GM12801 (cell line): Measurements from ENCODE around the gene ATP6V1G3.

ENCODE experiments used
- TF ChIP-seq, protein P1 (sequence below): IDR thresholded peaks from one replicate; pipeline ENCODE4 v1.5.1; 2011; ENCODE audit warnings: control low read depth; ENCODE audit not compliant: insufficient read length; ENCODE audit errors: extremely low read depth

The ATP6V1G3 gene

GRCh38 chr1:198483645-198484044 lies 56.8 kb downstream of the ATP6V1G3 start:
- TF ChIP-seq, protein P1, sequence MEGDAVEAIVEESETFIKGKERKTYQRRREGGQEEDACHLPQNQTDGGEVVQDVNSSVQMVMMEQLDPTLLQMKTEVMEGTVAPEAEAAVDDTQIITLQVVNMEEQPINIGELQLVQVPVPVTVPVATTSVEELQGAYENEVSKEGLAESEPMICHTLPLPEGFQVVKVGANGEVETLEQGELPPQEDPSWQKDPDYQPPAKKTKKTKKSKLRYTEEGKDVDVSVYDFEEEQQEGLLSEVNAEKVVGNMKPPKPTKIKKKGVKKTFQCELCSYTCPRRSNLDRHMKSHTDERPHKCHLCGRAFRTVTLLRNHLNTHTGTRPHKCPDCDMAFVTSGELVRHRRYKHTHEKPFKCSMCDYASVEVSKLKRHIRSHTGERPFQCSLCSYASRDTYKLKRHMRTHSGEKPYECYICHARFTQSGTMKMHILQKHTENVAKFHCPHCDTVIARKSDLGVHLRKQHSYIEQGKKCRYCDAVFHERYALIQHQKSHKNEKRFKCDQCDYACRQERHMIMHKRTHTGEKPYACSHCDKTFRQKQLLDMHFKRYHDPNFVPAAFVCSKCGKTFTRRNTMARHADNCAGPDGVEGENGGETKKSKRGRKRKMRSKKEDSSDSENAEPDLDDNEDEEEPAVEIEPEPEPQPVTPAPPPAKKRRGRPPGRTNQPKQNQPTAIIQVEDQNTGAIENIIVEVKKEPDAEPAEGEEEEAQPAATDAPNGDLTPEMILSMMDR, result no peak

DNA sequence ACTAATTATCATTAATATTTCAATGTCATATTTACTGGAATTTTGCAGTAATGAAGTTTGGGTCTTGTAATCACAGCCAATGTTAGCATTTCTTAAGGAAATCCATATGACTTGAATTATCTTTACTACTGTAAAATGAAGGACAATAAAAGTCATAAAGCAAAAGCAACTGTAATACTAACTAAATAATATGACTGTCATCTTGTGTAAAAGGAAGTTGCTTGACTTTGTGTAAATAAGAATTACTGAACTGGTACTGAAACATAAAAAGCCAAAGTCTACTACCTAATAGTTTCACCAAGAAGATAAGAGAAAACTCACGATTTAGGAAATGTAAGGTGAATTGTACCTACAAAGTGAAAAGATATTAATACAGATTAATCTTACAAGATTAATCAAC lies 57.5 kb downstream of the ATP6V1G3 start:
- TF ChIP-seq, protein P1, result no peak

DNA sequence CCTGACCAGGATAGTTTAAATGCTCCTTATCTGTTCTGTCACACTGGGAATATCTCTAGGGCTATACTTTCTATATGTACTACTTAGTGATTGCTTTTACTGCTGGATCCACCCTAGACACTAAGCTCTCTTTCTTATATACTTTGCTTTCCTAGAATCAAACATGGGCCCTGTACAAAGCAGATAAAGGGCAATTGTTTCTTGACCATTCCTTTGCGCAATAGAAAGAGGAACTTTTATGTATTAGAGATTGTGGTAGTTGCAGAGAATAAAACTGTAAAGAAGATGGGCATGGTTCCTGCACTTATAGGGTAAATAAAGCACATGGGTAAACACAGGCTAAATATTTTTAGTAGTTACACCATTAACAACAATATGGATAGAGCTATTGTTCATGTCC lies 58.8 kb downstream of the ATP6V1G3 start:
- TF ChIP-seq, protein P1, result no peak

- TF ChIP-seq, protein P1, result no peak
Observed at GRCh38 chr1:198480876-198481275, 59.6 kb downstream of the ATP6V1G3 start.
